Cardiac fibroblast (primary cell): ENCODE results near the gene NDUFAF8.
A peak's percentile ranks its signal among the peaks of the same experiment; 100 is the strongest.

ENCODE experiments used
- DNase-seq, 2 donors: peaks; one replicate each; pipeline versions ENCODE4 v3.0.0 to v3.0.0-alpha.2; 2010; ENCODE audit warnings: low read depth in 2 of 2
- H3K4me3 ChIP-seq, 2 donors: replicated peaks in 1 of 2; 1 replicate in 1 of 2; 2 replicates in 1 of 2; pipeline ENCODE4 v1.5.1; 2011; ENCODE audit warnings: low read depth in 2 of 2, low read length in 2 of 2, mild to moderate bottlenecking in 2 of 2, moderate library complexity in 1 of 2
- TF ChIP-seq, protein P1 (sequence below): IDR thresholded peaks from one replicate; pipeline ENCODE4 v1.5.1; 2011; ENCODE audit warnings: low read depth, mild to moderate bottlenecking, low read length, inconsistent platforms

Gene NDUFAF8

DNA sequence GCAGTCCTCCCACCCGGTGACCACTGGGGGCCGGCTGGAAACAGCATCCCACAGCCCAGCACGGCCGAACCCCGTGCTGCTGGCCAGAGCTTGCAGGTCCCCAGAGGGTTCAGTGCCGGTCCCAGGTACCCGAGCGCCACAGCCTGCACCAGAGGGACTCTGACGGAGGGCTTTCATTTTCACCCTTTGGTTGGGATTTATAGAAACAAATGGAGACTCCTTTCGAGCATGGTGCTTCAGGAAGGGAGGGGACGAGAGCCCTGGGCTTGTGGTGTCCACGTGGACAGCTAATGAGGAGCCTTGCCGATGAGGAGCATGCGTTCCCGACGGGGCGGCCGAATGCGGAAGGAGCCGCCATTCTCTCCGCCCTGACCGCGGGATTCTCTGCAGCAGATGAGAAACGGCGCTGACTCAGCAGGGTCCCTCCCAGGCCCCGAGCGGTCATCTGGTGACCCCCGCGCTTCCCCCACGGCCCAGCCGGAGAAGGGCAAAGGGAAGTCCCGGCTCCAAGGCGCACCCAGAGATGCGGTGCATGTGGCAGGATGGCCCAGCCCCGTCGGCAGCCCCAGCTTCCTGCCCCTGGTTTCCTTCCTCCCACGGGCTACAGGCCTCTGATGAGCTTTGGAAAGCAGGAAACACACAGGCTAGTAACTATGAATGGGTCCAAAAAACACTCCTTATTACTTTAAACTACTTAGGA, 46.2 kb downstream of the NDUFAF8 start:
- TF ChIP-seq, protein P1, sequence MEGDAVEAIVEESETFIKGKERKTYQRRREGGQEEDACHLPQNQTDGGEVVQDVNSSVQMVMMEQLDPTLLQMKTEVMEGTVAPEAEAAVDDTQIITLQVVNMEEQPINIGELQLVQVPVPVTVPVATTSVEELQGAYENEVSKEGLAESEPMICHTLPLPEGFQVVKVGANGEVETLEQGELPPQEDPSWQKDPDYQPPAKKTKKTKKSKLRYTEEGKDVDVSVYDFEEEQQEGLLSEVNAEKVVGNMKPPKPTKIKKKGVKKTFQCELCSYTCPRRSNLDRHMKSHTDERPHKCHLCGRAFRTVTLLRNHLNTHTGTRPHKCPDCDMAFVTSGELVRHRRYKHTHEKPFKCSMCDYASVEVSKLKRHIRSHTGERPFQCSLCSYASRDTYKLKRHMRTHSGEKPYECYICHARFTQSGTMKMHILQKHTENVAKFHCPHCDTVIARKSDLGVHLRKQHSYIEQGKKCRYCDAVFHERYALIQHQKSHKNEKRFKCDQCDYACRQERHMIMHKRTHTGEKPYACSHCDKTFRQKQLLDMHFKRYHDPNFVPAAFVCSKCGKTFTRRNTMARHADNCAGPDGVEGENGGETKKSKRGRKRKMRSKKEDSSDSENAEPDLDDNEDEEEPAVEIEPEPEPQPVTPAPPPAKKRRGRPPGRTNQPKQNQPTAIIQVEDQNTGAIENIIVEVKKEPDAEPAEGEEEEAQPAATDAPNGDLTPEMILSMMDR: no peak
- DNase-seq: peak; percentile 66 to 71
- peak overlapping the region; percentile 19 to 44 for H3K4me3 ChIP-seq

DNA sequence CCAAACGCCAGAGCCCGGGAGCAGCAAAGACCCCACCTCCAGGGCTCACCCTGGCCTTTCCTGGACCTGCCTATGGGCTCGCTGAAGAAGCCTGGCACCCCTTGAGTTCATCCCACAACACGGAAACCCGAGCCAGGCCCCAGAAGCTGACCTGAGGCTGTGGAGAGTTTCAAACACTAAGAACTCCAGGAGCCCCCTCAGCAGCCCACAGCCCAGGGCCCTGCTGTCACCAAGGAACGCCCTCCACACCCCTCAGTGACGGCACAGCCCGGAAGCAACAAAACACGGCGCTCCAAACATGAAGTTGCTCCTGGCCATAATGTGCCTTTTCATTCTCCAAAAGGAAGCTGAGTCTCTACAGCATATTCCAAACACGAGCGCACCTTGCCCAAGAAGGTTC, 46.8 kb downstream of the NDUFAF8 start:
- TF ChIP-seq, protein P1: no peak
- H3K4me3 ChIP-seq: no peak overlapping the region
- no peak for DNase-seq

DNA sequence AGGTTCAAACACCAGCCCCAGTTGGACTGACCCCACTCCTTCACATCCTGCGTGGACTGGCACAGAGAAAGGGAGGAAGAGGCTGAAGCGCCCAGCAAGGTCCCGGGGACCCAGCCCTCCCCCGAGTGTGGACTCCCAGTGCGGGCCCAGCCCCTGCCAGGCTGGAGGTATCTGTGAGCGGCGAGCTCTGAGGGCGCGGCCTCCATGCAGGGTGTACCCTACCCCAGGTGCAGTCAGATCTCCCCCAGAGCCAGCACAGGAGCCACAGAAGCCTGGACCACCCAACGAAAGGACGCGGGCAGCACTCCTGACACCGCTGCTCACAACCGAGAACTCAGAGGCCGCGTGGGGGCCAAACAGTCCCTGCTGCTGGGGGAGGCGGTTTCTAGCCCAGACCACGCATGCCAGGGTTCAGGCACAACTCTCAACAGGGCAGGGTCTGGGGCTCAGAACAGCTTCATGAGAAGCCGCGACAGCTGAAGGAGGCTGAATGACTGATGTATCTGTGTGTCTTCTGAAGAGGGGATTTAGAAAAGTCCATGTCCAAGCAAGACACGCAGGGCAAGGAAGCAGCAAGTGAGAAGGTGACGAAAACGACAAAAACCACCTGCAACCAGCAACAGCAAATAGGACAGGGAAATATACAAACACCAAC, 47.5 kb downstream of the NDUFAF8 start:
- no peak overlapping the region for H3K4me3 ChIP-seq
- no peak for DNase-seq
- TF ChIP-seq, protein P1: no peak

GRCh38 chr17:81287152-81287551, 48.0 kb downstream of the NDUFAF8 start:
- H3K4me3 ChIP-seq: no peak overlapping the region
- DNase-seq: no peak

GRCh38 chr17:81287741-81288430, 48.8 kb downstream of the NDUFAF8 start:
- no peak for DNase-seq
- TF ChIP-seq, protein P1: no peak
- H3K4me3 ChIP-seq: no peak overlapping the region

More at GRCh38 chr17:81287152-81287551, 48.0 kb downstream of the NDUFAF8 start:
- TF ChIP-seq, protein P1: no peak

GRCh38 chr17:81288715-81289114, 49.6 kb downstream of the NDUFAF8 start:
- TF ChIP-seq, protein P1: no peak
- DNase-seq: no peak
- no peak overlapping the region for H3K4me3 ChIP-seq
